Measurements from ENCODE around the gene ZNF749. TPM values are rescaled to one million over a fixed set of nuclear protein-coding genes. Genes with fewer than 3 reads are reported as not detected.

Gene ZNF749
- 11.3 TPM for polyA plus RNA-seq (2013, experiment 1 of 2)
- 9.3 TPM for polyA plus RNA-seq (2013, experiment 2 of 2)

DNA sequence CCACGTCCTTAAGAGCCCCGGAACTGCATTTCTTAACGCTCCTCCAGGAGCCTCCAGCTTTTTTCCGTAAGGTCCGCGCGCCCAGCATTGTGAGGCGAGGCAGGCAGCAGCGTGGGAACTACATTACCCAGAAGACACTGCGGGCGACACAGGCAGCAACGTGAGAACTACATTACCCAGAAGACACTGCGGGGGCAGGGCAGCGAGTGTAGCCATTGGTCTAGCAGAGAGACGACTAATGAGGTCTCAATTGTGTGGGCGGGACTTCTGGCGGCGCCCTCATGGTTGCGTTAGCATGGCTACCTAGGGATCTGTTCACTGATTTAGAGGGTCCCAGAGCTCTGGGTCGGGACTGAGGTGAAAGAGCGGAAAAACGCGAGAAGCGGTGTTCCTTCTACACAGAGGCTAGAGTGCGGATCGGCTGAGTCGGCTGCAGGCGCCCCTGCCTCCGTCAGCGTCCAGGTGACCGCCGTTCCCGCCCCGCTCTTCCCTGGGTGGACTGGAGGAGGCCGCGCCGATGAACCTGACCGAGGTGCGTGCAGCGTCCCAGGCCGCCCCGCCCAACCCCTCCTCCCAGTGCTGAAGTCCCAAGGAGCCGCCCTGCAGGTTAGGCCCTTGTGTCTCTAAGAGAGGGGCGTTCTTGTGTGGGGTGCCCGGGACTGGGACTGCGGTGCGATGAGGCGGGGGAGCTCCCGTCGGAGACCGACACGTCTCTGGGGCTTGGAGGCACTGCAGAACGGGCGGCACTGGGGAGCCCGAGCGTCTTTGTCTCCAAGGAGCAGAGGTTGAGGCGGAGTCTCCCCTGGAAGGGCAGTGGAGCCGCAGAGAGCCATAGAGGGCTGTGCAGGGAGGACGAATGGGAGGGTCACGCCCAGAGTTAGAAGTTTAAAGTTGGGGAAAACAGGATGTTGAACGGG, at the start of gene ZNF749:
TSS of gene ZNF749 (plus strand) at position 264 of the 917 bp plus-strand sequence. CDS start at position 518, 254 bp downstream.
- Histone ChIP-seq H3K27ac (ENCODE audit: low read depth, low read length, severe bottlenecking) (peak within 1 kb of the TSS; percentile 61), H3K4me1 (ENCODE audit: control insufficient read depth, insufficient read depth, low read length, poor library complexity, severe bottlenecking) (no peaks in the 10 kb centered on the region), H3K4me3 (ENCODE audit: extremely low read depth, insufficient read depth, low read length, poor library complexity, severe bottlenecking) (peak within 1 kb of the TSS; percentile 87), H3K9me3 (ENCODE audit: control insufficient read depth, low read length) (no peaks in the 10 kb centered on the region), H3K36me3 (ENCODE audit: control insufficient read depth, insufficient read depth, low read length) (peaks cover 22% of the 10 kb centered on the region)
- WGBS, 2 experiments (ENCODE audit: insufficient coverage in 2 of 2): 0 to 1% methylated on average over 52 to 53 of the region's 61 CpGs

DNA sequence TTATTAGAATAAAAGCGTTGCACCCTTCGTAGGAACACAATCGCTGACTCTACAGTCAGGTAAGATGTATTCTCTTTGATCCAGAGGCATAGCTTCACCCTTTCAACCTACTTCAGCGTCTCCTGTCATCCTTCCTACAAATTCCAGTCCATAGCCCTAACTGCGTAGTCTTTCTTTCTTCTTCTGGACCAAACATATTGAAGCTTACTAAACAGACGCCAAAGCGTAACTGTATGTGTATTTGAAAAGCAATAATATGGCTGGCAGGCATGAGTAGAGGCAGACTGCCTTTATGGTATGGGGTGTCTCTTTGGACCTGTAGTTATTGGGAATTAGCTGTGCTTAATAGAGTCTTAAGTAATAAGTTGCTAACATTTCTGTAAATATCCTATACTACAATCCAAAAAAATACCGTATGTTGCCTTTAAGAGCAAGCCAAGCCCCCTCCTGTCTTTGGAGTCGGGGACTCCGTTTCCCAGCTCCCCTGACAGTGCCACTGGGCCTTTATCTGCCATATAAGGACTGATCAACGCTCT, 45.9 kb upstream of the ZNF749 start:
- H3K4me3 ChIP-seq (ENCODE audit: extremely low read depth, insufficient read depth, low read length, poor library complexity, severe bottlenecking): peak overlapping the region; percentile 79
- peak overlapping the region; percentile 66 for H3K27ac ChIP-seq (ENCODE audit: low read depth, low read length, severe bottlenecking)
- H3K36me3 ChIP-seq (ENCODE audit: control insufficient read depth, insufficient read depth, low read length): peaks cover 11% of the 10 kb centered on the region
- no peaks in the 10 kb centered on the region for H3K4me1 ChIP-seq (ENCODE audit: control insufficient read depth, insufficient read depth, low read length, poor library complexity, severe bottlenecking)
- no peaks in the 10 kb centered on the region for H3K9me3 ChIP-seq (ENCODE audit: control insufficient read depth, low read length)
- 53 to 66% methylated on average over 4 to 7 of the region's 11 CpGs for WGBS, 2 experiments (ENCODE audit: insufficient coverage in 2 of 2)

DNA sequence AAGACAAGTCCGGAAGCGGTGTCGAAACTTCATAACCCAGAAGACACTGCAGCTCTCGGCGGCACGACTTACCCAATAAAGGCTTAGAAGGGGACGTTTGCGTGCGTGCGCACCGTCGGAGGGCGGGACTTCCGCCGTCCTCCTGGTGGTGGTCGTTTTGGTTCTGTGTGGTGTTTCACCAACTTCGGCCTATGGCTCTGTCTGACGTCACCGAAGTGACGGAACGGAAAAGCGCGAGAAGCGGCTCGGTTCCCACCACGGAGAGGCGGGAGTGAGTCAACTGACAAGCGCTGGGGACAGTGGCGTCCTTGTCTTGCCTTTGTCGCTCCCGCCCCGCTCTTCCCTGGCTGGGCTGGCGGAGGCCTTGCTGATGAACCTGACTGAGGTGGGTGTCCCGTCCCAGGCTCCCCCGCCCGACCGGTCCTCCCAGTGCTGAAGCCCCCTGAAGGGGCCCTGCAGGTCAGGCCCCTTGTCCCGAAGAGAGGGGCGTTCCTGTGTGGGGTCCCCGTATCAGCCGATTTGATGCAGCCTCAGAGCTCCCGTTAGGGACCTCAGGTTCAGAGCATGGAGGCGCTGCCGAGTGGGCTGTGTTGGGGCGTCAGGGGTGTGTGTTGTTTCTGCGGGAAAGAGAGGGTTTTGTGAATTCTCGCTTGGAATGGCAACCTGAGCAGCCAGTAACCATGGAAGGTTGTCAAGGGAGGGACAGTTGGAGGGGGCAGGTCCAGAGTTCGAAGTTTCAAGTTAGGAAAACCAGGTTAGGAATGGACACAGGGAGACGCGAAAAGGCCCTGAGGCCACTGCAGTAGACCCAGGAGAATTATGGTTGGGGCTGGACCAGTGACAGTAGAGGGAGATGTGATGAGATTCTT, 45.2 kb upstream of the ZNF749 start, which contains the start of gene ZNF548:
TSS of gene ZNF548 (plus strand) at position 125 of the 869 bp plus-strand sequence. CDS start at position 371, 246 bp downstream.
- H3K9me3 ChIP-seq (ENCODE audit: control insufficient read depth, low read length): no peaks in the 10 kb centered on the region
- peak within 1 kb of the TSS; percentile 79 for H3K4me3 ChIP-seq (ENCODE audit: extremely low read depth, insufficient read depth, low read length, poor library complexity, severe bottlenecking)
- H3K27ac ChIP-seq (ENCODE audit: low read depth, low read length, severe bottlenecking): peak within 1 kb of the TSS; percentile 99
- 1% methylated on average over 43 to 46 of the region's 50 CpGs for WGBS, 2 experiments (ENCODE audit: insufficient coverage in 2 of 2)
- no peaks in the 10 kb centered on the region for H3K4me1 ChIP-seq (ENCODE audit: control insufficient read depth, insufficient read depth, low read length, poor library complexity, severe bottlenecking)
- H3K36me3 ChIP-seq (ENCODE audit: control insufficient read depth, insufficient read depth, low read length): peaks cover 14% of the 10 kb centered on the region

DNA sequence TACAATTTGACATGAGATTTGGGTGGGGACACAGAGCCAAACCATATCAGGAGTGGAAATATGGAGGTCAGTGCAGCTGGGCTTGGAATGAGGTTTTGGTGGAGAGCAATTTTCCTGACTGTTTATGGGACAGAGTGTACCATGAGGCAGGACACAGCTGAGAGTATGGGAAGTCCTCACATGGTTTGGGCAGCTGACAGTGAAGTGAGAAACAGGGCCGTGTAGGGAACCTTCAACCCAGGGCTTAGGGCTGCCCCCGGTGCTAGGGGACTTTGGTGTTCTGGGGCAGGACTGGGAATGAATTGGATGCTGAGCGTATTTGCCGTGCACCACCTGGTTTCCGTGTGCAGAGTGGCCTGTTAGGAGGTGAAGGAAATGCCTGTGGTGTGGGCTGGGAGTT, 39.4 kb upstream of the ZNF749 start:
- 96 to 98% methylated on average over 4 of the region's 5 CpGs for WGBS, 2 experiments (ENCODE audit: insufficient coverage in 2 of 2)
- no peaks in the 10 kb centered on the region for H3K9me3 ChIP-seq (ENCODE audit: control insufficient read depth, low read length)
- H3K27ac ChIP-seq (ENCODE audit: low read depth, low read length, severe bottlenecking): no peak overlapping the region
- H3K4me1 ChIP-seq (ENCODE audit: control insufficient read depth, insufficient read depth, low read length, poor library complexity, severe bottlenecking): no peaks in the 10 kb centered on the region
- H3K4me3 ChIP-seq (ENCODE audit: extremely low read depth, insufficient read depth, low read length, poor library complexity, severe bottlenecking): no peak overlapping the region
- H3K36me3 ChIP-seq (ENCODE audit: control insufficient read depth, insufficient read depth, low read length): peaks cover 54% of the 10 kb centered on the region

DNA sequence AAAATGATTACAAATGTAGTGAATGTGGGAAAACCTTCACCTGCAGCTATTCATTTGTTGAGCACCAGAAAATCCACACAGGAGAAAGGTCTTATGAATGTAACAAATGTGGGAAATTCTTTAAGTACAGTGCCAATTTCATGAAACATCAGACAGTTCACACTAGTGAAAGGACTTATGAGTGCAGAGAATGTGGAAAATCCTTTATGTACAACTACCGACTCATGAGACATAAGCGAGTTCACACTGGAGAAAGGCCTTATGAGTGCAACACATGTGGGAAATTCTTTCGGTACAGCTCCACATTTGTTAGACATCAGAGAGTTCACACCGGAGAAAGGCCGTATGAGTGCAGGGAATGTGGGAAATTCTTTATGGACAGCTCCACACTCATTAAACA, 36.3 kb upstream of the ZNF749 start:
- Histone ChIP-seq H3K36me3 (ENCODE audit: control insufficient read depth, insufficient read depth, low read length) (peaks cover 46% of the 10 kb centered on the region), H3K27ac (ENCODE audit: low read depth, low read length, severe bottlenecking) (no peak overlapping the region), H3K4me1 (ENCODE audit: control insufficient read depth, insufficient read depth, low read length, poor library complexity, severe bottlenecking) (no peaks in the 10 kb centered on the region), H3K4me3 (ENCODE audit: extremely low read depth, insufficient read depth, low read length, poor library complexity, severe bottlenecking) (no peak overlapping the region), H3K9me3 (ENCODE audit: control insufficient read depth, low read length) (peaks cover 9% of the 10 kb centered on the region)
- WGBS, 2 experiments (ENCODE audit: insufficient coverage in 2 of 2): 71 to 100% methylated on average over 1 to 3 of the region's 5 CpGs

DNA sequence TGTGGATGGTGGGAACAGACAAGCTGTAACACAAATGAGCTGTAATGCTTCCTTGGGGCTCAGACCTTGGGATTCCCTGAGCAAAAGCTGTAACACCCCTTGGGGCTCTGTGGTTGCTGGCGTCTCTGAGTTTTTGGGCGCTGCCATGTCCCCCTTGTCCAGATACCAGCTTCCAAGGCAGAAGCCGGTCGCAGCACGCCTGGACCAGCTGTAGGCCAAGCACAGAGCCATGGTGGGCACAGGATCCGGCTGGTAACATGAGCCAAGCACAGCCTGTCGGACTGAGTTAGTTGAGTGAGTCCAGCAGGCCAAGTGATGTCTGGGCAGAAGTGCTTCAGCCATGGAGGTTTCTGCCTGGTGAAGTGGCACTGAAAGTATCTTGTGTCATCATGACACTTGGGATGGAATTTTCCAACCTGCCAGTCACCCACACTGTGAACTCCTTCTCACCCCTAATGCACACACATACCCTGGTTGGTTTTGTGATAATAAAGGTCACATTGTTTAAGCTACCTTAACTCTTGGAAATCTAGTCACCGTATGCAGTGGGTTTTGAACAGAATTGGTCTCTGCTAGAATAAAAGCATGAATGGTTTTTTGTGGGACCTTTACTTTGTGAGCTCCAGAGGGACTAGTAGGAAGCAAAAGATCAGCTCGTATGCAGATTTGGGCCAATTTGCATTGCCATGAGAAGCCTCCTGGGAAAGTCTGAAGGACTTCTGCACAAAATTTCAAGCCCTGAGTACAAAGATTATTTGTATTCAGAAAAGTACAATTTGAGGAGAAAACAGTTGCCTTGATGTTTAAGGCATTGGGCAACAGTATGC, 31.2 kb upstream of the ZNF749 start:
- no peak overlapping the region for H3K27ac ChIP-seq (ENCODE audit: low read depth, low read length, severe bottlenecking)
- WGBS, 2 experiments (ENCODE audit: insufficient coverage in 2 of 2): 93 to 99% methylated on average over 9 of the region's 9 CpGs
- peaks cover 10% of the 10 kb centered on the region for H3K9me3 ChIP-seq (ENCODE audit: control insufficient read depth, low read length)
- peaks cover 8% of the 10 kb centered on the region for H3K36me3 ChIP-seq (ENCODE audit: control insufficient read depth, insufficient read depth, low read length)
- H3K4me3 ChIP-seq (ENCODE audit: extremely low read depth, insufficient read depth, low read length, poor library complexity, severe bottlenecking): no peak overlapping the region
- H3K4me1 ChIP-seq (ENCODE audit: control insufficient read depth, insufficient read depth, low read length, poor library complexity, severe bottlenecking): no peaks in the 10 kb centered on the region

DNA sequence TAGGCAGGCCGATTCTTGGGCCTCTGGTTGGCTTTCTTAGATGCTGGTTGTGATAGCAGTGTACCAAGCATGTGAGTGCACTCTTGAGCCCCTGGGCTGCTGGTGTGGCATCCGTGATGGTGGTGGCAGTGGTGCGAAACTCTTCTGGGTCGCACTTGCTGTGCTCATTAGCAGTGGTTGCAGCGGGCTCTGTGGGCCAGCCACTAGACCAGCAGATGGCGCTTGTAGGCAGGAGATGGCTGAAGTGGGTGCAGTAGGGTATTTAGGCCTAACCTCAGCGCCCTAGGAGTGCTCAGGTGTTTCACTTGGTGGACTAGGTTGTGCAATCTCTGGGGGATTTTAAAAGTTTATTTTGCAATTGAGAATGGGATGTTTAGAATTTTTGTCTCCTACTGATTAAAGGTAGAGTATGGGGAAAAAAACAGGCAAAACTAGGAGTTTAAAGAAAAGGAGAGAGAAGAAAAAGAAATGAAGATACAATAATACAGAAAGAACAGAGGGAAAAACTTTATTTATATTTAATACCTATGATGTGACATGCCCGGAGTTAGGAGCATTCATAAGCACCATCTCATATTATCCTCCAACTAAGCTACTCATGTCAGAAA, 28.5 kb upstream of the ZNF749 start:
- 16 to 17% methylated on average over 7 of the region's 8 CpGs for WGBS, 2 experiments (ENCODE audit: insufficient coverage in 2 of 2)
- no peaks in the 10 kb centered on the region for H3K4me1 ChIP-seq (ENCODE audit: control insufficient read depth, insufficient read depth, low read length, poor library complexity, severe bottlenecking)
- no peak overlapping the region for H3K27ac ChIP-seq (ENCODE audit: low read depth, low read length, severe bottlenecking)
- no peaks in the 10 kb centered on the region for H3K36me3 ChIP-seq (ENCODE audit: control insufficient read depth, insufficient read depth, low read length)
- peaks cover 10% of the 10 kb centered on the region for H3K9me3 ChIP-seq (ENCODE audit: control insufficient read depth, low read length)
- H3K4me3 ChIP-seq (ENCODE audit: extremely low read depth, insufficient read depth, low read length, poor library complexity, severe bottlenecking): no peak overlapping the region

DNA sequence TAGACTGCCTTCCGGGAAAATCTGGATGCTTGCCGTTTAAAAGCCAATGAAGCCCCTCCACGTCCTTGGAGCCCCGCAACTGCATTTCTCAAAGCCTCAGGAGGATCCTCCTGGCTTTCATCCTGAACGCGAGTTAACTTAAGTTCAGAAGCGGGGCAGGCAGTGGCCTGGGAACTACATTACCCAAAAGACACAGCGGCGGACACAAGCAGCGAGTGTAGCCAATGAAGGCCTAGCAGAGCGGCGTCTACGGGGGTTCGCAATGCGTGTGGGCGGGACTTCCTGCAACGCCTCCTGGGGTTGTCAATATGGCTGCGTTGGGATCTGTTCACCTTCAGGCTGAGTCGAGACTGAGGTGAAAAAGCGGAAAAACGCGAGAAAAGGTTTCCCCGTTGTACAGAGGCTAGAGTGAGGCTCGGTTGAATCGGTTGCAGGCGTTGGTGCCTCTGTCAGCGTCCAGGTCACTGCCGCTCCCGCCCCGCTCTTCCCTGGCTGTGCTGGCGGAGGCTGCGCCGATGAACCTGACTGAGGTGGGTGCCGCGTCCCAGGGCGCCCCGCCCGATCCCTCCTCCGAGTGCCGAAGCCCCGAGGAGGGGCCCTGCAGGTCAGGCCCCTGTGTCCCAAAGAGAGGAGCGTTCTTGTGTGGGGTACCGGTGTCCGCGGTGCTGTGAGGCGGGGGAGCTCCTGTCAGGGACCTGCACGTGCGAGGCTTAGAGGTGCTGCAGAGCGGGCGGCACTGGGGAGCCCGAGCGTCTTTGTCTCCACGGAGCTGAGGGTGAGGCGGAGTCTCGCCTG, 24.1 kb upstream of the ZNF749 start, which contains the start of gene ZNF17:
TSS of gene ZNF17 (plus strand) at position 285 of the 795 bp plus-strand sequence. CDS start 2,455 bp downstream, outside the sequence.
- peaks cover 13% of the 10 kb centered on the region for H3K36me3 ChIP-seq (ENCODE audit: control insufficient read depth, insufficient read depth, low read length)
- H3K4me1 ChIP-seq (ENCODE audit: control insufficient read depth, insufficient read depth, low read length, poor library complexity, severe bottlenecking): no peaks in the 10 kb centered on the region
- peak within 1 kb of the TSS; percentile 95 for H3K4me3 ChIP-seq (ENCODE audit: extremely low read depth, insufficient read depth, low read length, poor library complexity, severe bottlenecking)
- WGBS, 2 experiments (ENCODE audit: insufficient coverage in 2 of 2): 0% methylated on average over 49 to 51 of the region's 55 CpGs
- H3K9me3 ChIP-seq (ENCODE audit: control insufficient read depth, low read length): no peaks in the 10 kb centered on the region
- H3K27ac ChIP-seq (ENCODE audit: low read depth, low read length, severe bottlenecking): no peak within 1 kb of the TSS

DNA sequence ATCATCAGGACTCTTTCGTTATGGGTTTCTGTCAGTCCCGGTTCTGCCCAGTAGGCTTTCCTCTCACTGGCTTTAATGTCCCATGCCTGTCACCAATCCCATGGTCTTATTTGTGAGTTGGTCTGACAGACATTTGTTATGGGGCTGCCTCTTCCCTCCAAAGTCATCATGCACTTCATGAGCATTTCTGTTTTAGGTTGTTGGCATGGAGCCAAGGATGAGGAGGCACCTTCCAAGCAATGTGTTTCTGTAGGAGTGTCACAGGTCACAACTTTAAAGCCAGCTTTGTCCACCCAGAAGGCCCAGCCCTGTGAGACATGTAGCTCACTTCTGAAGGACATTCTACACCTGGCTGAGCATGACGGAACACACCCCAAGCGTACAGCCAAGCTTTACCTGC, 15.7 kb upstream of the ZNF749 start:
- H3K27ac ChIP-seq (ENCODE audit: low read depth, low read length, severe bottlenecking): no peak overlapping the region

More for the DNA sequence above, 15.7 kb upstream of the ZNF749 start:
- no peaks in the 10 kb centered on the region for H3K9me3 ChIP-seq (ENCODE audit: control insufficient read depth, low read length)
- WGBS, 2 experiments (ENCODE audit: insufficient coverage in 2 of 2): 93 to 95% methylated on average over 4 of the region's 4 CpGs
- H3K36me3 ChIP-seq (ENCODE audit: control insufficient read depth, insufficient read depth, low read length): peaks cover 39% of the 10 kb centered on the region
- no peak overlapping the region for H3K4me3 ChIP-seq (ENCODE audit: extremely low read depth, insufficient read depth, low read length, poor library complexity, severe bottlenecking)
- H3K4me1 ChIP-seq (ENCODE audit: control insufficient read depth, insufficient read depth, low read length, poor library complexity, severe bottlenecking): no peaks in the 10 kb centered on the region
